NCI-H2029 treated with DMSO at 0.1 percent for 48 hours (cell line): Measurements from ENCODE around the gene GABBR2.

Source experiments
- DNase-seq: peaks from one replicate; lab custom pipeline; 2025; lab: John Stamatoyannopoulos, UW

The GABBR2 gene

DNA sequence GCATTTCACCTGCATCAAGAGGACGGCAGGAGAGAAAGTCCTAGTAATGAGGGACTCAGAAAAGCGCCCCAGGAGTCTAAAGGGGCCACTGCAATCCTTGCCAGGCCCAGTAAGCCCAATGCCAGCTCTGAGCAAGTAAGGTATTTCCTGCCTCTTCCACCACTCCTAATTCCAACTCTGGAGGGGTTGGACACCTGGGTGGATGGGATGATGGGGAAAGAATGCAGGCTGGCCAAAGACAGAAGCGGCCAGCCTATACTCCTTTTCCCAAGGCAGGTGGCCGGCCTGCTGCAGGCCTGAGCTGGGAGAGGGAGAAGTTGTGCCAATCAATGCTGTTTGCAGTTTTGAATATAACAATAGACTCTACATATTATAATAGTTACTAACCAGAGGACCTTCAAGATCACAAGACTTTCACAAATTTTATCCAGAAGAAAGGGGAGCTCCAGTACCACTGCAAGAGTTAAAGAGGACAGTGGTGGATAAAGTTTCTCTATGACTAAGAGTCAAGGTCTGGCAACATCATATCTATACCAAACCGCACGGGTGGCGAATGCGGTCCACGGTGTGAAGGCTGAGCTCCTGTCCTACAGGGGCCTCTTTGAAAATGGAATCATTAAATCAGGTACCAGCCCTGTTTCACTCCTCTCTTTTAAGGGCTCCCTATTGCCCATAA lies 338.3 kb downstream of the GABBR2 start:
- DNase-seq, result no peak

DNA sequence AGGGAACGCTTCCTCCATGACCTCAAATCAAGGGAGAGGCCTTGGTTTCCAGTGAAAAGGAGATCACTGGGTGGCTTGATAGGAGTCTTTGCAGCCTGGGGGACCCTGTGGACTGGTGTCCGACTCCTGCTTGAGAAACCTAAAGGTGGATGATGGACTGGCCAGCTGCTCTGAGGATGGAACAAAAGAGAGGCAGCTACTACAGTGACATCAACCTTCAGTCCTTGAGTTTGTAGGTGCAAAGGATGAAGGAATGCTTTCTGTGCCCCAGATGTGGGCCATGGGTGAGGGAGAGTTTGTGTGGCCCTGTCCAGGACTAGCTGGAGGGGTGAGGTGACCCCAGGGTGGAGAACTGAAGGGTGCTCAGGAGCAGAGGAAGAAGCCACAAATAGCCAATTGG lies 338.8 kb downstream of the GABBR2 start:
- DNase-seq, result no peak

DNA sequence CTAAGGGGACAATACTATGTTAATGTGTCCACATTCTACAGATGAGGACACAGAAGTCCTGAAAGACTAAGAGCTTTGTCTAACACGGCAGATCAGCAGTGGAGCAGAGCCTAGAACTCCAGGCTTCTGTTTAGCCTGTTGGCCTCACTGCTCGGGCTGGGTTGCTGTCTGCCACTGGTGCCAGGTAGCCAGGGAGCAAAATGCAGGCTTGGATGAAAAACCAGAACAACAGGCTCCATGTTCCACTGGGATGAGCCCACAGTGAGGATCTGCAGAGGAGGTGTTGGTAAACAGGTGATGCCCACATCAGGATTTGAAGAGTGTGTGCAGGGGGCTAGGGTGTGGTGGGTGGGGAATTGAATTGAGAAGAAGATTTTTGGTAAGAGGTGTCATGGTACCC lies 339.3 kb downstream of the GABBR2 start:
- DNase-seq, result no peak

DNA sequence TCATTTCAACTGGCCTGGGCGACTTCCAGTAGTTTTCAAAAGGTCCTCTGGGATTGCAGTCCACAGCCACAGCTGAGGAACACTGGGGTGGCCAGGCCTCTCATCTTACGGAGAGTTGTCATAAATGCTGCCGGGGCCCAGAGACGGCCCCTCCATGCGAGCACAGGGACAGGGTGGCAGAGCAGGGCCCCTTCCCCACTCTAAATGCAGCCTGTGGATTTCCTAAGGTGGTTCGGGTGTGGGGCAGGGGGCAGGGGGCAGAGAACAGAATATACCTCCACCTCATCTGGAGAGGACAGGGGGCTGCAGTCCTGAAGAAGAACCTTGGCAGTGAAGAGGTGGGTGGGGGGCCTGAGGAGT lies 339.7 kb downstream of the GABBR2 start:
- DNase-seq, result no peak

DNA sequence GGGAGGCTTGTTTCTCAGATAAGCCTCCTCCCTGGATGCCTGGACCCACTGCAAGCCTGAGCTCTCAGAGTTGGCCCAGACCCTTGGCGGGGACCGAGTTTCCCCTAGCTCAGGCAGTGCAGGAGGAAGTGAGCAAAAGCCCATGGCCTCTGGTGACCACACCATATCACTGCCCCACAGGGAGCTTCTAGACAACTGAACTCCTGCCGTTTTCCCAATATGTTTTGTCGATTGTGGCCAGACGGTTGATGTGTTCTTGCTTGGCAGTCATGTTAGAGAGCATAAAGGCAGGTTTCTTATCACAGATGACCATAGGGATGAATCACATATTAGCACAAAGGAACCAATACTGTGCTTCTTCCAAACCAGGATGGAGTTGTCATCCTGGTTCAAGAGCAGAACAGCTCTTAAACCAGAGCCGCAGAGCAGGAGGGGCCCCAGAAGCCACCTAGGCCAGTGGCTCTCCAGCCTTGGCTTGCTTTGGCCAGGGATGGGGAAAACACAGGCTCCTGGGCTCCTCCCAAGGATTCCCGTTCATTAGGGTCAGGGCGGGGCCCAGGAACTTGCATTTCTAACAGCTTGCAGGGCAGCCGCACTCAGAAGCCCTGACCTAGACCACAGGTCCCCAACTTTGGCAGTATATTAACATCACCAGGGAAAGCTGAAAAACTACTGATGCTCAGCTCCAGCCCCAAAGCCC lies 340.2 kb downstream of the GABBR2 start:
- no peak for DNase-seq

DNA sequence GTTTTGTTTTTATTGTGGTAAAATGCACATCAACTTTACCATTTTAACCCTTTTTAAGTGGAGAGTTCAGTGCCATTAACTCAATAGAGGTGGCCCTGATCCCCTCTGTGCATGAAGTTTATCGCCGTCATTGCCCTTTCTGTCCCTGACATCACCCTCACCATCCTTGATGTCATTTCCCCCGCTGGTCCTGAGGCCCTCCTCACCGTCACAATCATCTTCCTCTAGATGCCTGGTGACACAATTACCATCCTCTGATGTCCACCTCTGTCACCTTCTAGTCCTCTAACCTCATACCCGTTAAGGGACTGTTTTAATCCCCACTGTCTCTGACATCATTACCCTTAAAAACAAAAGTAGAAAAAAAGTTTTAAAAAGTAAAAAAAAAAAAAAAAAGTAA lies 340.8 kb downstream of the GABBR2 start:
- DNase-seq, result no peak

DNA sequence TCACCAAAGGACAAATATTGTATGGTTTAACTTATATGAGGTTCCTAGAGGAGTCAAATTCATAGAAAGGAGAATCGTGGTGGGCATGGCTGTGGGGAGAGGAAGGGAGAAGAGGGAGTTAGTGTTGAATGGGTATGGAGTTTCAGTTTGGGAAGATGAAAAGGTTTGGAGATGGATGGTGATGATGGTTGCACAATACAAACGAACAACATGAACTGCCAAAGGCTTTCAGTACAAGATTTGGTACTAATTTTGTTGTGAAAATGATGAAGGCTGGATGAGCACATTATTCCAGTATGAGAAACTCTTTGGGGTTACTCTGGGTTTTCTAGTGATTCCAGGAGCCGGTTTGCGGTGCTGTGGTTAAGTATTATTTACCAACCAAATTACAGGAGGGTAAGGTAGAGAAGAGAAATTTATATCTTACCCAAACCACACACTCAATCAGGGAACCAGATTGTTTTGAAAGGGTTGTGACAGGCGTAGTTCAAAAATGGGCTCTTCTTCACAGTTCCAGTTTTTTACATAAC lies 341.3 kb downstream of the GABBR2 start:
- DNase-seq, result no peak

DNA sequence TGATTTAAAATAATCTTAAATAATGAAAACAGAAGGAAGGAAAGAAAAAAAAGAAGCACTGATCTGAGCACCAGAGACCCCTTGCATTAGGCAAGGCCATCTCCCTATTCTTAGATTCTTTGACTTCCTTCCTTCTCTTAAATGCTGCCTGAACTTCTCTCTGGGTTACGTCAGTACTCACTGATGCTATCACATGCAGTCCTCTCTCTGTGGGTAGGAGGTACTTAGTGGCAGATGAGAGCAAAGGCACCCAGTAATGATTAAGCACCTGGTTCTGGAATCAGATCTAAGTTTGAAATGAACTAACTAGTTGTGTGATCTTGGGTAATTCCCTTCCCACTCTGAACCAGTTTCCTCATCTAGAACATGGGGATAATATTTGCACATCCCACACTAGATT lies 343.0 kb downstream of the GABBR2 start:
- DNase-seq, result no peak

DNA sequence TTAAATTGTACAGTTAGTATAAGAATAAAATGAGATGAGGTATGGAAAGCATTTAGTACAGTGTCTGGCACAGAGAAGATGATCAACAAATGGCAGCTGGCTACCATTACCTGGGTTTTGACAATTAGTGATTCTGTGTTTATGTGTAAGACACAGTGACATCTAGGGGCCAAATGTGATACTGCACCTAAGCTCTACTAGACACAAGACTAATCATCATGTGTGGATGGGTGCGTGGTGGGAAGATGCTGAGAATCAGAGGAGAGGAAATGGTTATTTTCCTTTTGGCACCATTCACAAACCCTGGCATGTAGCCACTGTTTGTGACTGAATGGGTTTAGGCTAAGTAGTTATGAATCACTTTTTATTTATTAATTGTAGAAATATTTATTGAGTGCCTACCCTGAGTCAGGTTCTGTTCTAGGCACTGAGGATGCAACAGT lies 343.5 kb downstream of the GABBR2 start:
- DNase-seq, result no peak

DNA sequence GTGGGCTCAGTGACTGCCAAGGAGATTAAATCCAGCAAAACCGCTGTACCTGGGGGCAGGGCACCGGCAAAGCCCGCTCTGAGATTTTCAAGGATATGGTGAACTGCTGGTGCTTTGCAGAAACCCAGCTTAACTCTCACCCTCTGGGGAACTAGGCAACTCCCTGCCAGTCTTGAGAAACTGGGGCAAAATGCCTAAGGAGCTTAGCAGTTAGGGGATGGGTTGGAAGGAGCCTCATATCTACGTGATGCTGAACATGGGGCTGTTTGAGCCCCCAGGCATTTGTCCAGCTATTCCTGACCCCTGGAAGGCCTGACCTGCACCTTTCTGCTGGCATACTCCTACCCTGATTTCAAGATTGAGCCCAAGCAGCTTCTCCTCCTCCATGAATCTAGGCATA lies 344.6 kb downstream of the GABBR2 start:
- DNase-seq, result no peak

DNA sequence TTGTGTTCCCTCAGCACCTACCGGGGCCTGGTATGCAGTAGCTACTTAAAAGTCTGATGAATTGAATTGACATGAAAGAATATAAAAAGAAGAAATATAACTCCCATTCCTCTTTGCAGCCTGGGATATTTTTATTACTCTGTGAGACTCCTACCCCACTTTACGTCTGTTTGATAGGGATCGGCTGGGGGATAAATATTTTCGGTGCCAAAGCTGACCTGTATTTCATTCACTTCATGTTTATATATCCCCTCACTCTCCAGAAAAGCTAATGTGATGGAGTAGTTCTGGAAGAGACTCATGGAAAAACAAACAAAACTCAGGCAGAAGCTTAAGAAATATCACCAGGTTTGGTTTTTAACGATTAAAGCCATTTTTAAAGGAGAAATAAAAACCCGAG lies 345.1 kb downstream of the GABBR2 start:
- DNase-seq, result no peak

DNA sequence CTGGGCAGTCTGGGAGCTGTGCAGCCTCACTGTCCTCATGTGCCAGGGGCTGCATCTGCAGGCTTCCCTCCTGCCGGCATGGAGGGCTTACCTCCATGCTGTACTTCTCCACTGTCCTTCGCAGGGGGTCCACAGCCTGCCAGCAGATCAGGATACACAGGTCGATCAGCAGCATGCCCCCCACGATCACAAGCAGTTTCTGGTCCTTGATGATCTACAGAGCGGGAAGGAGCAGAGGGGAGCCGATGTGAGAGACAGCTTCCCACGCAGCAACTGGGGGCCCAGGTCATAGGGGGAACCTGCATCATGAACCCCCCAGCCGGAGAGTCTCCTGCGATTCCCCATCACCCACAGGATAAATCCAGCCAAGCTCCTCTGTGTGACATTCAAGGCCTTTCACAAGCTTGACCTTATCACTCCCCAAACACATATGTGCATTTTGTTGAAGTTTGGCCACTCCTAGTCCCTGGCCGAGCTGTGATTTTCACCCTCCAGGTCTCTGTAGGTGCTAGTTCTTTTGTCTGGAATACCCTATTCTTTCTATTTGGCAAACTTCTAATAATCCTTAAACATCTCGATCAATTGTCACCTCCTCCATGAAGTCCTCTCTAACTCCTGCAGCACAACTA lies 346.0 kb downstream of the GABBR2 start:
- no peak for DNase-seq

DNA sequence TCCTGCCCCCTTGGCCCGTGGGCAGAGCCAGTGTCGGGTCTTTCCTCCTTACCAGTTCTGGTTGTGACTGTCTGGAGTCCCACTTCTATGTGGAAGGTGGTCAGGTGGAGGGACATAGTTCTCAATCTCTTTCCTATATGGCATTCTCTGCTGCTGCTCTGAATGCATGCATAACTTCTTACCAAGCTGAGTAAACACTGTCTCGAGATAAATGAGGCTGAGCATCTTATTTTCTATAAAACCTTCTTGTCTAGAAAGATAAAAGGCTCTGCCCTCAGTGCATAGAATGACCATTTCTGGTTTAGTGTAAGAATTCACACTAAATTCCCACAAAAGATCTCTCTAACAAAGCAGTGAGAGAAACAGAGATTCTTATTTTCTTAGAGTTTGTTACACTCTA lies 347.1 kb downstream of the GABBR2 start:
- DNase-seq, result no peak

DNA sequence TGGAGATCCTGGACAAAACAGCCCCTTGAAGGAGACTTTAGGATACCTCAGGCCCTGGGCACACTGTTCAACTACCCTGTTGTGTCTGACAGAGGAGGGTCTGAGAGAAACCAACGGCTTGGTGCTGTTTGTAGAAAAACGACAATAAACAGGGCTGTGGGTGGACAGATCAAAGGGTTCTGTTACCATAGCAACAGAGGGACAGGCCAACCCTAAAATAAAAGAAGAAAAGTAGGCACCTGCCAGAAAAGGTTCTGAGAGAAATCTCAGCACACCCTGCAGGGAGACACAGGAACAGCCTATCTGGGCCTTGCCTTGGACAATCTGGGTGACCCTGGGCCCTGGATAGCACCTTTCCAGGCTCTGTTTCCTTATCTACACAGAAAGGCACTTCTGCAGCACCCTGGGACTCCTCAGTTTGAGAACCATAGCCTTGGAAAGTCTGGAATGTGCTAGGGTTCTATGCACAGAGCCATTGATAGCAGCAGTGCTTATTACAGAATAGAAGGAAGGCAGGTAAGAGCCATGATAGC lies 348.5 kb downstream of the GABBR2 start:
- DNase-seq, result no peak

DNA sequence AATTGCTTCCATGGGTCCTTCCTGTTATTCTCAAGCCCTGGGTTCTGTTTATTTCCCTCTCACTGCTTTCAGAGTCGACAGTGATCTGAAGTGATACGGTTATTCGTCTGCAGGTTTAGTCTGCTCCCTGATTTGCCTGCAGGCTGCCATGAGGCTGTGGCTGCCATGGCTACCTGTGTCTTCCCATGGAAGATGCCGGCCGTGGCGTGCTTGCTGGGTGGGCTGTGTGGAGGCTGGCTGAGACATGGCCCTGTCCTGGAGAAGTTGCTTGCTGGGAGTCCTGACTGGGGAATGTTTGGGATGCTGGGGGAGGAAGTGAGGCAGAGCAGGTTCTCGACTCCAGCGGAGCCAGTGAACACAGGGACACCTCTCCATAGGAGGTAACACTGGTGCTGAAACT lies 349.2 kb downstream of the GABBR2 start:
- no peak for DNase-seq

DNA sequence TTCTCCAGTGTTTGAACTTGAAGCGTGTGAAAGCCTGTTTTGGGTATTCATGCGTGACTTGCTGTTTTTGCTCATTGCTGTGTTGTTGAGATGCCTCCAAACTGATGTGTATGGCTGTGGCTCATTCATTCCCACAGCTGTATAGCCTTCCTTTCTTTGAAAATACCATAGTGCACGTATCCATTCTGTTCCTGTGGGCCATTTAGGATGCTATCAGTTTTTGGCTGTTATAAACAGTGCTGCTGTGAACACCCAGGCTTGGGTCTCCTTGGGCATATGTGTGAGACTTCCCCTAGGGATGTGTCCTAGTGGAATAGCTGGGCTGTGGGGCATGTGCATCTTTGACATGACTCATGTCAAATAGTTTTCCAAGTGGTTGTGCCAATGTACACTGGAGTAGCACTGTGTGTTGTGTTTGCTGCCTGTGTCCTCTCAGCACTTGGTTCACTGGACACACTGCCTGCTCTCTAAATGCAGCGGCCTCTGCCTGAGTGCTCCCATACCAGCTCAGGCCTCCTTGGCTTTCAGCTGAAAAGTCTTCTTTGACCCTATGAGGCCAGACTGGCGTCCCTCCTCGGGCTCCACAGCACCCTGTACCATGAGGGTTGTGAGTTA lies 350.7 kb downstream of the GABBR2 start:
- DNase-seq, result no peak

DNA sequence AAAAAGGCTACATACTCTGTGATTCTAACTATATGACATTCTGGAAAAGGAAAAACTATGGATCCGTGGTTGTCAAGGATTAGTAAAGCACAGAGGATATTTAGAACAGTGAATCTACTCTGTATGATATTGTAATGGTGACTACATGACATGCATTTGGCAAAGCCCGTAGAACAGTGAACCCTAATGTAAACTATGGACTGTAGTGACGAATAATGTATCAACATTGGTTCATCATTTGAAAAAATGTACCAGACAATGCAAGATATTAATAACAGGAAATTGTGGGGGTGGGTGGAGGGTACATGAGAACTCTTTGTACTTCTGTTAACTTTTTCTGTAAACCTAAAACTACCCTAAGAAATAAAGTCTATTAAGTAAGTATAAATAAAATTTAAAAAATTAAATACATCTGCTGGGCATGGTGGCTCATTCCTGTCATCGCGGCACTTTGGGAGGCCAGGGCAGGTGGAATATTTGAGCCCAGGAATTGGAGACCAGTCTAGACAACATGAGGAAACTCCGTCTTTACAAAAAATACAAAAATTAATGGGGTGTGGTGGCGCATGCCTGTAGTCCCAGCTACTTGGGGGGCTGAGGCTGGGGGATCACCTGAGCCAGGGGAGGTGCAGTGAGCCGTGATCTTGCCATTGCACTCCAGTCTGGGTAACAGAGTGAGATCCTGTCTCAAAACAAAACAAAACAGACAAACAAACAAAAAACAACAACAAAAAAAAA lies 351.6 kb downstream of the GABBR2 start:
- no peak for DNase-seq

DNA sequence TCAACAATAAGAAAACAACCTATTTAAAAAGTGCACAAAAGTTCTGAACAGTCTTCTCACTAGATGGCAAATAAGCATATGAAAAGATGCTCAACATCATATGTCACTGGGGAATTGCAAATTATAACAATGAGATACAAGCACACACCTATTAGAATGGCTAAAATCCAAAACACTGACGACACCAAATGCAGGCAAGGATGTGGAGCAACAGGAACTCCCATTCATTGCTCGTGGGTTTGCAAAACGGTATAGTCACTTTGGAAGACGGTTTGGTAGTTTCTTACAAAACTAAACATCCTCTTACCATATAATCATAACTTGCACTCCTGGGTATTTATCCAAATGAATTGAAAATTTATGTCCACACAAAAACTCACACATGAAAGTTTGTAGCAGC lies 352.4 kb downstream of the GABBR2 start:
- DNase-seq, result no peak

DNA sequence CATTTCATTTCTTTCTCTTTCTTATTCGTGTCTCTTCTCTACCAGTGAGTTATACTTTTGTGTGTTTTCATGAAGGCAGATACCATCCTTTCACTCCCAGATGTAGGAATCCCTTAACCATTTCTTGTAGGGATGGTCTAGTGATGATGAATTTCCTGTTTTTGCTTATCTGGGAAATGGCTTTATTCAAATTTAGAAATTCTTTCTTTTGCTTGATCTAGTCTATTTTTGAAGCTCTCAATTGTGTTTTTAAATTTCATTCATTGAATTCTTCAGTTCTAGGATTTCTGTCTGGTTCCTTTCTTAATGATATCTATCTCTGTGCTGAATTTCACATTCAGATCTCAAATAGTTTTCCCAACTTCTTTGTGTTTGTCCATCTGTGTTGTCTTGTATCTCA lies 357.4 kb downstream of the GABBR2 start:
- DNase-seq, result no peak

DNA sequence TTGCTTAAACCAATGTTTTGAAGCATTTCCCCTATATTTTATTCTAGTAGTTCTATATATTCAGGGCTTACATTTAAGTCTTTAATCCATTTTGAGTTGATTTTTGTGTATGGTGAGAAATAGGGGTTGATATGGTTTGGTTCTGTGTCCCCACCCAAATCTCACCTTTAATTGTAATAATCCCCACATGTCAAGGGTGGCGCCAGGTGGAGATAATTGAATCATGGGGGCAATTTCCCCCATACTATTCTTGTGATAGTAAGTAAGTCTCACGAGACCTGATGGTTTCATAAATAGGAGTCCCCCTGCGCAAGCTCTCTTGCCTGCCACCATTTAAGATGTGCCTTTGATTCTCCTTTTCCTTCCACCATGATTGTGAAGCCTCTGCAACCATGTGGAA lies 361.1 kb downstream of the GABBR2 start:
- DNase-seq, result no peak

DNA sequence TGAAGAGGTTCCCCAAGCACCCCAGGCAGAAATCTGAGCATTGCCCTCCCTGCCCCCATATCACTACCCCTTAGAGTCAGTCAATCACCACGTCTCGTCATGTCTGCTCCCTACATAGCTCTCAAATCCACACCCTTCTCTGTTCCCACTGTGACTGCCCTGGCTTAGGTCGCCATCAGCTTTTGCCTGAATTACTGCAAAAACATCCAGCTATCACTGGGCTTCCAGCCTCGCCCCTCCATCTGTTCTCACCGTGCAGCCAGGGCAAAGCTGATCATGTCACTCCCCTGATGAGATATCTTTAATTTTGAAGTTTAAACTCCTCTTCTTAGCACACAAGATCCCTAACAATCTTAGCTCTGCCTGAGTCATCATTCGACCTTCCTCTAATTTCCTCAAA lies 363.7 kb downstream of the GABBR2 start:
- DNase-seq, result no peak

DNA sequence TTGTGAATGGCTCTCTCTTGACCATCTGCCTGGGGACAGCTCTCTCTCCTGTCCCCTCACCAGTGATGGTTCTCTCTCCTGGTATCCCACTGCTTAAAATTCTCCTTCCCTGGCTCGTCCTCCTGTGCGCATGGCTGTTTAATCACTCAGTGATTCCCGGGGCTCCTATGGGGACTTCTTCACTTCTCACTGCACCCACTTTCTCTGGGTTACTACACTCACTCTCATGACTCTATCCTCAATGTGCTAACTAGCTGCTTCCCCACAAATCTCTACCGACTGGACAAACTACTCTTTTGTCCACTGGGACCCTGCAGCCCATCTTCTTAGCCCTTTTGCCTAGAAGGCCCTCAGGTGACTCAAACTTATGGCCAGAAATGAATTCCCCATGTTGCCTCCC lies 364.2 kb downstream of the GABBR2 start:
- DNase-seq, result no peak
